ENCODE measurements around the gene LDLRAD4. TPM values are rescaled to one million over a fixed set of nuclear protein-coding genes. Genes with fewer than 3 reads are reported as not detected.

Gene LDLRAD4
- total and polyA plus RNA-seq, 8 donors: 2.0 to 47.9 (median 9.0) TPM

- 87 to 97% (median 92%) methylated on average over 4 of the region's 4 CpGs for WGBS, 5 donors
- H3K9me3 ChIP-seq: no peaks in the 10 kb centered on the region
- no peaks in the 10 kb centered on the region for H3K4me1 ChIP-seq
- H3K27me3 ChIP-seq: no peaks in the 10 kb centered on the region
- TF ChIP-seq CTCF (IDR thresholded peaks at IDR 0.05): no peak
- no peak for TF ChIP-seq EP300 (IDR thresholded peaks at IDR 0.05)
- no peak for TF ChIP-seq POLR2AphosphoS5 (IDR thresholded peaks at IDR 0.05)
- TF ChIP-seq POLR2A (IDR thresholded peaks at IDR 0.05): no peak
- peaks cover 3 to 20% (median 17%) of the 10 kb centered on the region in 4 donors for H3K36me3 ChIP-seq
- DNase-seq: no peak
- no peak overlapping the region for H3K27ac ChIP-seq
- intact Hi-C loops (cut with DNase I; ENCODE audit: low total_unique reads): no loop called here
- no peak overlapping the region for H3K4me3 ChIP-seq
Measured at GRCh38 chr18:13647761-13648160, 429.2 kb downstream of the LDLRAD4 start.

DNA sequence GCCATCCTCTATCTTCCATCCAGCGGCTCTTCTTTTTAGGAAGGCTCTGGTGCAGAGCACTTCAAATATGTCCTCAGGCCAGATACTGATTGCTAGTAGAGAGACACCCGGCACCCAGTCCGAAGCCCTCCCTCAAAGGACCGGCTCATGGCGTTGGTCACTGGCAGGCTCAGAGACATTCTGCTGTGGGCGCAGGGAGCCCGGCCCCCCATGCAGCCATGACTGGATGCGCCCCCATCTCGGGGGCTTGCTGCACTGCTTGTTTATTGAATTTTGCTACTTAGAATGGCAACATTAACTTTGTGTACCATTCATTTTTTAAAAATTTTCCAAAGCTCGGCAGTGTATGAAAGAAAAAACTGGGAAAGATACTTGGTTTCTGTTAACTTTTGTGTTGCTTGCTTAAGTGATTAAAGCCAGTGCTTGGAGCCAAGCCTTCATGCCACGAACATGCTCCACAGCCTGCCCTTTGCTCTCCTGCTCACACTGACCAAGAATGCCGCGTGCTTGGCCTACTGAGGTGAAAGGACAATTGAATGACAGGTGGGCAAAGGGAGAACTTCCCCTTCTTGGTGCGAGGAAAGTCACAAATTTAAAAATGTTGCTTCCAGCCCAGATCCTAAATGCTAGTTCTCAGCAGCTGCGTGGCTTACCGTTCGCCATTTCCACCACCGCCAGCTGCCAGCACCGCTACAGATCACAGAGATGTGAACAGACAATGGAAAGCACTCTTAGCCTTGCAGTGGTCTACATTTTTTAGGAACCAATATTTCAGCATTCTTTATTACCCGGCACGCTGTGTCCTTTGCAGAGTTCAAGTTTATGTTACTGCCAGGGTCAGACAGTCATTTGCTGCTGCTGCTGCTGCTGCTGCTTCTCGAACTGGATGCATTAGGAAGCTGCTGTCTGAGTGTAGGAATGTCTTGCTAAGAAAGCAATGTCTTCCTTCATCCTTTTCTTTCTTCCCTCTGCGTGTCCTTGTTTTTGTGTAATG is 431.1 kb downstream of the LDLRAD4 start:
- intact Hi-C loops (cut with DNase I; ENCODE audit: low total_unique reads): no loop called here
- WGBS, 5 donors: 77 to 83% (median 82%) methylated on average over 23 of the region's 23 CpGs
- H3K36me3 ChIP-seq: peaks cover 3 to 20% (median 16%) of the 10 kb centered on the region in 4 donors

DNA sequence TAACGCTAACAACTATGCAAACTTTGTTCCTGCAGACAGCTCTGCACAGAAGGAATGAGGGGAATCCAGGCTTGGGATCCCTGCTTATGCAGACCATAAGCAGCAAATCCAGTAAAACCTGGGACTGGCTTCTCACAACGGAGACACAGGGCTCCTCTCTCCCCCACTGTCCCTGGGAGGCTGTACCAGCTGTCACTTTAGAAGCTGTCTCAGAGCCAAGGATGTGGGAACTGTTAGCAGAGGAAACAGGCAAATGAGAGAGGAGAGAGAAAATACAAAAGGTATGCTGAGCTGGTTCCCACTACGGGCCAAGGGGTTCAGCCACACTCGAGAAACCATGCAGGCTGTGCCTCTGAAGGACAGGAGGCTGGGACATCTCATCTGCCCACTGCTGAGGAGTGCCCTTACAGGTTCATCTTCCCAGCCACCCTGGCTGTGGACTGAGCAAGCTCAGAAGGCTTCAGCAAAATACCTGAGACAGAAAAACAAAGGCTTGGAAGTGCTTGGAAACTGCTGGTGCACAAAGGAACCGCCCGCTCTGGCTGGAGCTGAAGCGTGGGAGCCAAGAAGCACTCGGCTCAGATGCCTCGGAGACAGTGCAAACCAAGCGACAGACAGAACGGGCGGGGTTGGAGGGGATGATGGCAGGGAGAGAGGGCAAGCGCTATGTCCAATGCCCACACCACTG is 435.3 kb downstream of the LDLRAD4 start:
- Histone ChIP-seq H3K9me3 (no peaks in the 10 kb centered on the region), H3K27ac (no peak overlapping the region), H3K36me3 (no peaks in the 10 kb centered on the region), H3K4me1 (no peaks in the 10 kb centered on the region), H3K27me3 (no peaks in the 10 kb centered on the region), H3K4me3 (no peak overlapping the region)
- no peak for DNase-seq
- TF ChIP-seq POLR2A (IDR thresholded peaks at IDR 0.05): no peak
- TF ChIP-seq CTCF (IDR thresholded peaks at IDR 0.05): no peak
- no peak for TF ChIP-seq EP300 (IDR thresholded peaks at IDR 0.05)
- TF ChIP-seq POLR2AphosphoS5 (IDR thresholded peaks at IDR 0.05): no peak
- intact Hi-C loops (cut with DNase I; ENCODE audit: low total_unique reads): no loop called here
- WGBS, 5 donors: 52 to 67% (median 56%) methylated on average over 13 of the region's 13 CpGs

More for the DNA sequence above, 431.1 kb downstream of the LDLRAD4 start:
- TF ChIP-seq EP300 (IDR thresholded peaks at IDR 0.05): no peak
- no peak for TF ChIP-seq CTCF (IDR thresholded peaks at IDR 0.05)
- TF ChIP-seq POLR2A (IDR thresholded peaks at IDR 0.05): no peak
- no peak for TF ChIP-seq POLR2AphosphoS5 (IDR thresholded peaks at IDR 0.05)
- Histone ChIP-seq H3K4me1 (no peaks in the 10 kb centered on the region), H3K27me3 (no peaks in the 10 kb centered on the region), H3K9me3 (no peaks in the 10 kb centered on the region), H3K27ac (no peak overlapping the region), H3K4me3 (no peak overlapping the region)
- no peak for DNase-seq

DNA sequence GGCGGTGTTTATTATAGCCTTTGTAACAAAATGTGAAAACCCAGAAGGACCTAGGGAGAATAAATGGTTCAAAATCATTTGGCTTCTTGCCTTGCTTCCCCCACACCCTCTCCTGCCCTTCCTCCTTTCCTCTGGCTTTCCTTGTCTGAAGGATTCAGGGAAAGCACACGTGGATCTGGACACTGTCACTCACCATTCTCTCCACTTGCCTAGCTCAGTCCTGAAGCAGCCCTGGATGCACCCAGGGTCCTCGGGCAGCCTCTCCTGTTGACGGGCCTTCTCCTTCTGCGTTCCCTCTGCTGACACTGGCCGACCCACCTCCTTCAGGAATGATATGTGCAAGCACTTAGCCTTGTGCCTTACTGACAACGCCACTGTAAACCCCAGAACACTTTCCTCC is 439.4 kb downstream of the LDLRAD4 start:
- no peaks in the 10 kb centered on the region for H3K27me3 ChIP-seq
- no peak overlapping the region for H3K27ac ChIP-seq
- H3K4me3 ChIP-seq: no peak overlapping the region
- WGBS, 5 donors: 55 to 65% (median 61%) methylated on average over 7 of the region's 7 CpGs
- no peak for TF ChIP-seq POLR2AphosphoS5 (IDR thresholded peaks at IDR 0.05)
- no peak for TF ChIP-seq CTCF (IDR thresholded peaks at IDR 0.05)
- no peak for TF ChIP-seq POLR2A (IDR thresholded peaks at IDR 0.05)
- no peak for TF ChIP-seq EP300 (IDR thresholded peaks at IDR 0.05)
- no peaks in the 10 kb centered on the region for H3K9me3 ChIP-seq
- H3K4me1 ChIP-seq: peaks cover 0 to 7% (median 0%) of the 10 kb centered on the region in 4 donors
- no peak for DNase-seq
- H3K36me3 ChIP-seq: no peaks in the 10 kb centered on the region
- intact Hi-C loops (cut with DNase I; ENCODE audit: low total_unique reads): no loop called here

All from stomach (tissue), 9 donors.